ENCODE results near the gene PTBP2.

The PTBP2 gene

GRCh38 chr1:96721416-96722160, at the start of gene PTBP2:
Gene PTBP2 (plus strand): TSS chr1:96721784. CDS start chr1:96721865, 81 bp downstream.
- TF ChIP-seq GATA2 (IDR thresholded peaks at IDR 0.05; ENCODE audit: low read depth, low read length) (no peak), GATA3 (IDR thresholded peaks at IDR 0.05; ENCODE audit: low read depth, low read length) (no peak)

GRCh38 chr1:96674915-96675314, 46.7 kb upstream of the PTBP2 start:
- TF ChIP-seq GATA3 (IDR thresholded peaks at IDR 0.05; ENCODE audit: low read depth, low read length) (no peak), GATA2 (IDR thresholded peaks at IDR 0.05; ENCODE audit: low read depth, low read length) (no peak)

GRCh38 chr1:96682056-96682455, 39.5 kb upstream of the PTBP2 start:
- TF ChIP-seq GATA2 (IDR thresholded peaks at IDR 0.05; ENCODE audit: low read depth, low read length) (no peak), GATA3 (IDR thresholded peaks at IDR 0.05; ENCODE audit: low read depth, low read length) (no peak)

GRCh38 chr1:96683931-96684330, 37.7 kb upstream of the PTBP2 start:
- TF ChIP-seq GATA2 (IDR thresholded peaks at IDR 0.05; ENCODE audit: low read depth, low read length): no peak
- no peak for TF ChIP-seq GATA3 (IDR thresholded peaks at IDR 0.05; ENCODE audit: low read depth, low read length)

- no peak for TF ChIP-seq GATA3 (IDR thresholded peaks at IDR 0.05; ENCODE audit: low read depth, low read length)
Measured at GRCh38 chr1:96684744-96685143, 36.8 kb upstream of the PTBP2 start.

GRCh38 chr1:96688767-96689166, 32.8 kb upstream of the PTBP2 start:
- TF ChIP-seq GATA2 (IDR thresholded peaks at IDR 0.05; ENCODE audit: low read depth, low read length) (no peak), GATA3 (IDR thresholded peaks at IDR 0.05; ENCODE audit: low read depth, low read length) (no peak)

GRCh38 chr1:96695954-96696353, 25.6 kb upstream of the PTBP2 start:
- TF ChIP-seq GATA2 (IDR thresholded peaks at IDR 0.05; ENCODE audit: low read depth, low read length): no peak
- no peak for TF ChIP-seq GATA3 (IDR thresholded peaks at IDR 0.05; ENCODE audit: low read depth, low read length)

GRCh38 chr1:96698342-96698983, 23.1 kb upstream of the PTBP2 start:
- TF ChIP-seq GATA3 (IDR thresholded peaks at IDR 0.05; ENCODE audit: low read depth, low read length) (peak; percentile 50; the same call in 1 of the 2 replicates), GATA2 (IDR thresholded peaks at IDR 0.05; ENCODE audit: low read depth, low read length) (0 out of 2 replicates have a peak, but pooled peaks have one; percentile 11)

- TF ChIP-seq GATA2 (IDR thresholded peaks at IDR 0.05; ENCODE audit: low read depth, low read length) (no peak), GATA3 (IDR thresholded peaks at IDR 0.05; ENCODE audit: low read depth, low read length) (no peak)
Measured at GRCh38 chr1:96703186-96703585, 18.4 kb upstream of the PTBP2 start.

GRCh38 chr1:96707023-96707422, 14.6 kb upstream of the PTBP2 start:
- TF ChIP-seq GATA2 (IDR thresholded peaks at IDR 0.05; ENCODE audit: low read depth, low read length) (no peak), GATA3 (IDR thresholded peaks at IDR 0.05; ENCODE audit: low read depth, low read length) (no peak)

- TF ChIP-seq GATA2 (IDR thresholded peaks at IDR 0.05; ENCODE audit: low read depth, low read length): no peak
- no peak for TF ChIP-seq GATA3 (IDR thresholded peaks at IDR 0.05; ENCODE audit: low read depth, low read length)
Measured at GRCh38 chr1:96708482-96708881, 13.1 kb upstream of the PTBP2 start.

- TF ChIP-seq GATA2 (IDR thresholded peaks at IDR 0.05; ENCODE audit: low read depth, low read length): no peak
- no peak for TF ChIP-seq GATA3 (IDR thresholded peaks at IDR 0.05; ENCODE audit: low read depth, low read length)
Measured at GRCh38 chr1:96710708-96711477, 10.7 kb upstream of the PTBP2 start.

GRCh38 chr1:96713649-96714048, 7.9 kb upstream of the PTBP2 start:
- no peak for TF ChIP-seq GATA3 (IDR thresholded peaks at IDR 0.05; ENCODE audit: low read depth, low read length)

GRCh38 chr1:96714881-96715280, 6.7 kb upstream of the PTBP2 start:
- TF ChIP-seq GATA2 (IDR thresholded peaks at IDR 0.05; ENCODE audit: low read depth, low read length) (no peak), GATA3 (IDR thresholded peaks at IDR 0.05; ENCODE audit: low read depth, low read length) (no peak)

Measured in SH-SY5Y (cell line).